Activated CD4-positive, alpha-beta T cell treated with anti-CD3 and anti-CD28 coated beads, Interleukin-10, Interleukin-2, amounts not matched to agents 100 ng/mL and 50 ng/mL, durations not matched to agents 16 hours and 8 hours (primary cell): Measurements from ENCODE around the gene GALNT8.

Experiments used
- DNase-seq: peaks from one replicate; pipeline ENCODE4 v3.0.0-alpha.2; 2020

The GALNT8 gene

DNA sequence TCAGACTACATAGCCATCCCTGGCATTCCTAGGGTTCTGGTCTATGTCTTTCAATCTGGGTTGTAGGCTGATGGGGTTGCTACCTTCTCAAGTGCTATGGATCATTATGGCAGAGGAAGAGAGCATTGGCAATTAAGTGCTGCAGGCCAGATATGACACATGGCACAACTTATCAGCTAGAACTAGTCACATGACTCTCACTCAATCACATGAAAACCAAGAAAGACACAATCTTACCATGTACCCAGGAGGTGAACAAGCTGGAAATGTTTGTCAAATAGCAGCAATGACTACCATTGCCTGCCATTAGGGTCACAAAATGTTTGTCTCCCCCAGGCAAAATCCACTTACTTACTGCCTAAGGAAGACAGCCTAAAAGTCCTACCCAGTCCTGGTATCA, 80.4 kb downstream of the GALNT8 start:
- no peak for DNase-seq

DNA sequence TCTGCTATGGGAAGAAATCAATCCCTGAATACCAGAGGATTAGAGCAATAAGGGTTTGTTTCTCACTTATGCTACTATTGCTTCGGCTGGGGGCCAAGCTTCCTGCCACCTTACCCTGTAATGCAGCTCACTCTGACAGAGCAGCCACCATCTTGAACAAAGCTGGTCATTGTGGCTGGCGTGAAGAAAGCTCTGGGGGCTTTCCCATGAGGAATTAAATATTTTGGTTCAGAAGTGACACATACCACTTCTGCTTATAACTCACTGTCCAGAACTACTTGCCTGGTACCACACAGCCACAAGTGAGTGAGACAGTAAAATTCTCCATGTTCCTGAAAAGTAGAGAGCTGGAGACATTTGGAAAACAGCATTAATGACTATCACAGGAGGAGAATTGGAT, 82.6 kb downstream of the GALNT8 start:
- no peak for DNase-seq

DNA sequence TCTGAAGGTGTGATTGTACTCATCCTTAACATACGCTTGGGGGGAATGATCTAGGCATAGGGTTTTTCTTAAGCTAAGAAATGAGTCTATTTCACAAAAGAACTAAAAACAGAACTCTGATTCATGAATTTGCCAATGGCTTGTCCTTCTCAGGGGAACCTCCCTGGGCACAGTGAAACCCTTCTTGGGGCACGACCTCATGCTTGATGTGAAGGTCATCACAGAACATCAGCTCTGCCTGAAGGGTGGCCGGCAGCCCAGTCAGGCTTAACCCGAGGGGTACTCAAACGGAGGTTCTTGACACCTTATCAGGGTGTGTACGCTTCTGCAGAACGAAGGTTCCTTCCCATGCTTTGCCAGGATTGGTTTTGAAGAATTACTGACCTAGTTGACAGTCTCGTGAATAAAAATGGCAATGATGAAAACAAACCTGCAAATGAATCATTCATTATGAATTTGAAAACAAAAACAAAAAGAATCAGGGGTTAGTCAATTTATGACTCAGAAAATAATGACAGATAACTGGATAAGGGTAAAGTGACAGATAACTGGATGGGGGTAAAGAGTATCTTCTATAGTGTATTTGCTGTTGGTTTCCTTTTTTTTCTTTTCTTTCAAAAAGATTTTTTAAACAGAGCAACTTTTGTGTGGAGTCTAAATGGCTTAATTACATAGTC, 86.4 kb downstream of the GALNT8 start:
- DNase-seq, result peak; percentile 47

DNA sequence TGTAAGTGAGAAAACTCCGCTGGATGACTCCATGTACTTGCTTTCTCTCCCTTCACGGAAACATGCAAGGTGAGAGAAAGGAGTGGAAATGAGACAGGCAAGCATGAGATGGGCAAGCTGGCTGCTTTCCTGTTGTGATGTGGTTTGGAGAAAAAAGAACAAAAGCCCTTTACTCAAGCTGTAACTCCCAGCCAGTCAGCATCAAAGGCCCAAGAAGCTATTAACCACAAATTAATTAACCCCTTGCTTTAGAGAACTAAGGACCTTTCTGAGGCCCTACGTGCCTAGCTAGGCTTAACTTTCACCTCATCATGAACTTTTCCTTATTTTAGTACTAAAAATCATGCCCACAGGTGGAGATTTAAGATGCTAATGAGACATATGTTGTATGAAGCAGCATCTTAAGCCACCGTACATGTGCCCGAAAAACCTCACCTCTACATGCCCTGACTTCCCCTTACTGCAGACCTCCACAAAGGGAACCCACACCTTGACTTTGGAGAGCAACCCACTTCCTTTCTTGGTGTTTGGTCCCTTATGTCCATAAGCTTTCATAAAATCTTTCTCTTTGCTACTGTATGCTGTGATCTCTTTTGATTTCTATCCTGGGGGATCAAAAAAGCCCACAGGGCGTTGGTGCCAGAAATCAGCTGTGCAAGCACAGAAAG, 87.0 kb downstream of the GALNT8 start:
- DNase-seq, result peak; percentile 48

DNA sequence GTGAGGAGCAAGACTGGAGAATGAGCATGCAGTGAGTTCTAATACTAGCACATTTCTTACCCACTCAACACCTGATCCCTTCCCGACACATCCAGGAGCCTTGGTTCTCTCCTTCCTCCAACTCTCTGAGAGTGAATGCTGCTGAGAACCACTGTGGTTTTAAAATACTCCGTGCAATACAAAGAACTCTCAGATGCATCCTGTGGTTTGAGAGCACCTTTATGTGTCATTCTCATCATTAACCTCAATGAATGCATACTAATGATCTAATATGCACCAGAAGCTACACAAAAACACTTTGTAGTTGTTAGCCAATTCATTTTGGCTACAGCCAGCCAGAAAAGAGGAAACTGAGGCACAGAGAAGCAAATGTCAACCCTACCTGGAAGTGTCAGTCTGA, 87.6 kb downstream of the GALNT8 start:
- DNase-seq, result peak; percentile 21

DNA sequence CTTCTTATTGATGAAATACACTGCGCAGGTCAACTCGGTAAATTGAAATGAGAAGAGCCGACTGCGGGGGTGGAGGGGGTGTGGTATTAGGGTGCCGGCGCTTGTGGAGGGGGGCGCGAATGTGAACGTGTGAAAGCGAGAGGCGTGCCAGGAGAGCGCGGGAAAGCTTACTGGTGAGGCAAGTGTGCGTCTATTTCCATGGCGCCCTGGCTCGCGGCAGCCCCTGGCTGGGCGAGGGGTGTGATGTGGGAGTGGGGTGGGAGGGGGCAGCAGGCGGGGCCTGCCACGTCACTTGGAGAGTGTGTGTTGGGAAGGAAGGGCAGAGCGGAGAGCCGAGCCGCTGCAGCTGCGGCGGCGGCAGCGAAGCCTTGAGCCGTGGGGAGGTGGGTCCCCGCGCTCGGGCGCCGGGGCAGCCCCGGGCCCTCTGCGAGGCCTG, 88.8 kb downstream of the GALNT8 start:
- peak; percentile 12 for DNase-seq

DNA sequence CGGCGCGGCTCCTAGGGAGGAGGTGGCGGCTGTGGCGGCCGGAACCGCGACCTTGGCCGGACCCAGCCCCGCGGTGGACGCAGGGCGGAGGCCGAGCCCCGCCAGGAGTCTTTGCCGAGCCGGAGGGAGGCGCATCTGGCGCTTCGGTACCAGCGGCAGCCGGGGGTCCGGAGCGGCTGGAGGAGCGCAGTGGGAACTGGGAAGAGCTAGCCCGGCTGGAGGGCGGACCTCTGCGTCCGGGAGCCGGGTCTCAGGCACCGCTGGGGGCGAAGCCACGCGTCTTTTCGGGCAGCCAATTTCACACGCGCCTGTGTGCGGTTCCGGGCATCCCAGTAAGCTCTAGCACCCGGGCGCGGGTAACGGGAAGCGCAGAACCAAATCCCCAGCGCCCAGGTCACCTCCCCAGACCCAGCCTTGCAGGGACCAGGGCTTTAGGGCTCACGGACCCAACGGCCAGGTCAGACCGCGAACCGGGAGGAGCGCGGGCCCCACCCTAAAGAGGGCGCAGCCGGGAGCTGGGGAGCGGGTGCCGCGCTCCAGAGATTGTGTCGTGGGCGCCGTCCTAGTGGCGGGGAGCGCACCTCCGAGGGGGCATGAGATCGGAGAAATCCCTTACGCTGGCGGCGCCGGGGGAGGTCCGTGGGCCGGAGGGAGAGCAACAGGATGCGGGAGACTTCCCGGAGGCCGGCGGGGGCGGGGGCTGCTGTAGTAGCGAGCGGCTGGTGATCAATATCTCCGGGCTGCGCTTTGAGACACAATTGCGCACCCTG, 89.4 kb downstream of the GALNT8 start:
- DNase-seq, result peak; percentile 28

DNA sequence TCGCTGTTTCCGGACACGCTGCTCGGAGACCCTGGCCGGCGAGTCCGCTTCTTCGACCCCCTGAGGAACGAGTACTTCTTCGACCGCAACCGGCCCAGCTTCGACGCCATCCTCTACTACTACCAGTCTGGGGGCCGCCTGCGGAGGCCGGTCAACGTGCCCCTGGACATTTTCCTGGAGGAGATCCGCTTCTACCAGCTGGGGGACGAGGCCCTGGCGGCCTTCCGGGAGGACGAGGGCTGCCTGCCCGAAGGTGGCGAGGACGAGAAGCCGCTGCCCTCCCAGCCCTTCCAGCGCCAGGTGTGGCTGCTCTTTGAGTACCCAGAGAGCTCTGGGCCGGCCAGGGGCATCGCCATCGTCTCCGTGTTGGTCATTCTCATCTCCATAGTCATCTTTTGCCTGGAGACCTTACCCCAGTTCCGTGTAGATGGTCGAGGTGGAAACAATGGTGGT, 90.0 kb downstream of the GALNT8 start:
- DNase-seq, result no peak

DNA sequence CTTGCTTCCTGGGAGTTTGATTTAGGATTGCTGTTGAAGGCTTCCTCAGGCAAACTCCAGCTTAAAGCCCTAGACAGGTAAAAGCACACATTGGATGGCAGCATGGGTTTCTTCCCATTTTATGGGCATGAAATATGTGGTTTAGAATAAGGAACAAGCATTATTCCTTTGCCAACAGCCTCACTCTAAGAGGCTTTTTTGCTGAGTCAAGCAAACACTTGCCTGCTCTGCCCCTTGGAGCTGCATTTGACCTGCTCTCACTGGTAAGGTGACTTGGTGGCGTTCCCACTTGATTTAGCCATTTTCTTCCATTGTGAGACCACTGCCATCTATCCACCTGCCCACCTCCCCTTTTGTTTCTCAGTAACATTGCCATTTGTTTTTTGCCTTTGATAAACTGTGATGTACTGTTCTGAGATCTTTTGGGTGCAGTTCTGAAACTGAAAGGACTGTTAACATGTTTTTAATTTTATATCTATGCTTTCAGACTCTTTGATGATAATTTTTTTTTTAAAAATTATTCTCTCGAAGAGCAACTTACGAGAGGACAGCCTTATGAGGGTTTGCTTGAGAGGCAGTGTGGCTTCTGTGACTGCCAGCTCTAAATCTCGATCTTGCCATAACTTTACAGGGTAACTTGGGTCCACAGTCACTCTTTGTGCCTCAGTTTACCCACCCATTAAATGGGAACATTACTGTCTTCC, 92.6 kb downstream of the GALNT8 start:
- DNase-seq, result no peak

DNA sequence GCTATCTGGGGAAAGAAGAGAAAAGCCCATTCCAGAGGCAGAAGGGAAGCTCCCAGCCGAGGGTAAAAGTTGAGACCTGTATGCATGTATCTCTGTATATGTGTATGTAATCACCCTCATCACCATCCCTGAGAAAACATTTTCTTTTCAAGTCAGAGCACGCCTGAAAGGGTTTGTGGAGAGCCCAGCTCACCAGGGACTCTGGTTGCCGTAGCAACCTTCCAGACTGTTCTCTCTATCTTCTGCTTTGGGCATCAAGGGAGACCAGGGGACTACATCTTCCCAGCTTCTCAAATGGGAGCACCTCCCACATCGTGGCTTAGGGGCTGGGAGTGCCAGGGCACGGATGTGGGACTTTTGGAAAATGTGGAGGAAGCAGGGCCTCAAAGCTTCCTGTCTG, 93.5 kb downstream of the GALNT8 start:
- DNase-seq, result no peak

DNA sequence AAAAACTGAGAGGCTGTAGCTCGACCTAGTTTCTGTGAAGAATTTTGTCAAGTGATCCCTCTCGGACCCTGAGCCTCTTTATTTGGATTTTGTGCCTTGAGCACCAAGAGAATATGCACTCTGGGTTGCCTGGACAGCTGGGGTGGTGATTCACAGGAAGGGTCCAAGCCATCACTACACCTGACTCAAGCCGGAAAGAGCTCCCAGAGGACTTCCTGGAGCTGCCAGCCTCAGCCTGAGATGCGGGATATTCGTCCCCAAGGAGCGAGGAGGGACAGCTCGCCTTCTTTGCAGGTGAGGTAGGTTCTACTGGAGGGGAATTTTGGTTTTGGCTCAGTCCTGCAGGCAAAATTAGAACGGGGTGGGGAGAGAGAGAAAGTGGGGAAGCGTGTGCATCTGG, 94.3 kb downstream of the GALNT8 start:
- DNase-seq, result no peak

DNA sequence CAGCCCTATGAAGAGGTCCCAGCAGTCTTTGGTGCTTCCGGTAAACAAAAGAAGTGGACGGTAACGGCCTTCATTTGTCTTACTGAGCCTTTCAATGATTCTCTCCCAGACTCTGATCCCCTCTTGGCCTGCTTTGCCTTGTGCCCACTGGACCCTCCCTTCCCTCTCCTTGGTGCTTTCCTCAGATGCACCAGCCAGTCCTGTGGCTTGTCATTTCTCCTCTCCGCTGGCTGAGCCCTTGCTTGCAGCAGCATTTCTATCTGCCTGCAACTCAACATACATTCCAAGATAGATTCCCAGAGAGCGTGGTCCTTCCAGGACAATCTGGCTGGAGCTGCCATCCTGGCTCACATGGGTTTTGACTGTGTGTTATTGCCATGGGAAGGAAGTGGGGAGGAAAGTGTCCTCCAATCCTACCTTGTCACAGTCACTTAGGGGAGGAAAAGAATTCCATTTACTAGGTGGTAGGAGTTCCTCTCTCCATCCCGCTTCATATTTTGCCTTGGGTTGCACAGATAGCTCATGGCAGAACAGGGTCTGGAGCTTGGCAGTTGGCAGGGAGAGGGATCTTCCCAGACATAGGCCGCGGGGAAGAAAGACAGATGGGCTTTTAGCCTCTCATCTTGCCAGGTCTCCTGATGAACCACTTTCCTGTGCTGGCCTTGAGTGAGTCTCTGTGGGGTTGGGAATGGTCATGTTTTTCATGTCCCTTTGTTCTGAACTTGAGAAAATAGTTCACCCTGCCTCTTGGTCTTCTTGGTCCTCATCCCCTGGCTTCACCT, 96.7 kb downstream of the GALNT8 start:
- DNase-seq, result no peak

DNA sequence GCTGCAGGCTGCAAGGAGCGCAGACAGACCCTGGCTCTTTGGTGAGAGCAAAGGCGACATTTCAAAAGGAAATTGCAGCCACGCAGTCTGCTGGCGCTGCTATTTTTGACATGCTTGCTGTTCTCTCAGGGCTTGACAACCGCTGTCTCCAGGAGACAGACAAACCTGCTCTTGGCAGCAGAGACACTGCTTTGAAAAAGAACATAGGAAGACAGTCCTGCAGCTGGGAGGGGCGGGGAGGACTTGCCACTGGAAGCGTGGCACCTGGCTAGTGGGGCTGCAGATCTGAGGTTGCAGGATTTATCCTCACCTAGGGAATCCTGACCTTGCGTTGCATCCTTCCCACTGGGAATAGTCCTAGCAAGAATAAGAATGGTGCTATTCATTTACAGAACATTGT, 97.7 kb downstream of the GALNT8 start:
- no peak for DNase-seq

DNA sequence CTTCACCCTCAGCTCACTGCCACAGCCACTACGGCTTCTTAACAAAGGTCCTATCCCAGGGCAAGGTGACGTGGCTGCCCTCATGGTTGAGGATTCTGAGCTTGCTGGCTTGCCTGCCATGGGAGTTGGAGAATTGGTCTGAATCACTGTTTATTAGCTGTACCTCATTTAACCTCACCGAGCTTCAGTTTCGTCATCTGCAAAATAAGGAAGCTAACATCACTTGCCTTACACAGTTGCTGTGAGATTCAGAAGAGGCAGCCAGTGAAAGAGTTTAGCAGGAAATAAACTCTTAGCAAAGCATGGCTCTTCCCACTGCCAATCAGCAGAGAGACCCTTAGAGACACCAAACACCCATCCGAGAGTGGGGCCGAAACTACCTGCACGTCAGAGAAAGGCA, 99.5 kb downstream of the GALNT8 start:
- DNase-seq, result no peak

DNA sequence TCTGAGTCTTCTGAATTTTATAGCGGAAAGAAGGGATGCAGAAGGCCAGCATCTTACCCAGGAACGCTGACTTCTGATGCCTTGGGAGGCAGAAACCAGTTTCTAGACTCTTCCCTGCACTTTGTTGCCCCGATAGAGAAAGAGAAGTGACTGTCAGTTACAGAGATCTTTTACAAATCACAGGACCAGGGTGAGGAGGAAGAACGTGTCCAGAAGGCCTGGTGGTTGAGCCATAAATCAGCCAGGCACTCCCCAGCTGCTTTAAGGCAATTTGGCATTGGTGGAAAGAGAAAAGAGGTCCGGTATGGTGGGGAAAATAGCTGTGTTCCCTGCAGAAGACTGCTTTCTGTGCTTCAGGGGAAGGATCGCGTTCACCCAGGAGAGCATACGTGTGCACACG, 100.8 kb downstream of the GALNT8 start:
- no peak for DNase-seq
